SJSA1 (cell line): Measurements from ENCODE around the gene LRP1. TPM values are rescaled to one million over a fixed set of nuclear protein-coding genes. Genes with fewer than 3 reads are reported as not detected.
"Not testable (repeated sequence)": the region's sequence is repeated elsewhere in the genome, so short reads cannot be mapped to it uniquely, and the experiment has no call there.

Source experiments
- DNase-seq, 2 experiments: peaks; one replicate each; pipeline ENCODE4 v3.0.0-alpha.2; 2015 to 2020; ENCODE audit warnings: low spot score in 2 of 2, low read depth in 1 of 2
- H3K27ac ChIP-seq: fragments of 250-450 bp; sonication (Bioruptor Pico); 2 replicates; pipeline ENCODE4 v1.5.1; 2020; ENCODE audit warnings: mild to moderate bottlenecking, moderate library complexity
- H3K27me3 ChIP-seq: fragments of 250-450 bp; sonication (Bioruptor Pico); replicated peaks from 2 replicates; pipeline ENCODE4 v1.5.1; 2020; ENCODE audit warnings: mild to moderate bottlenecking, moderate library complexity
- H3K36me3 ChIP-seq: fragments of 250-450 bp; sonication (Bioruptor Pico); 2 replicates; pipeline ENCODE4 v1.5.1; 2020; ENCODE audit warnings: mild to moderate bottlenecking
- H3K4me1 ChIP-seq: fragments of 250-450 bp; sonication (Bioruptor Pico); replicated peaks from 2 replicates; pipeline ENCODE4 v1.6.1; 2021; ENCODE audit warnings: mild to moderate bottlenecking
- H3K4me3 ChIP-seq: fragments of 250-450 bp; sonication (Bioruptor Pico); 2 replicates; pipeline ENCODE4 v1.5.1; 2020; ENCODE audit warnings: mild to moderate bottlenecking
- H3K9me3 ChIP-seq: fragments of 250-450 bp; sonication (Bioruptor Pico); replicated peaks from 2 replicates; pipeline ENCODE4 v1.5.1; 2020; ENCODE audit warnings: mild to moderate bottlenecking
- total RNA-seq: library from RNA; depleted of rRNA; stranded (reverse); fragments of >200 nt; shearing (Covaris generic); gene quantifications from 2 replicates; pipeline ENCODE4 v1.2.3, GENCODE V29; 2014

LRP1 gene
- total RNA-seq, 1 experiment from 2014 or later: 33.3 TPM

GRCh38 chr12:57112492-57113294 is 15.6 kb upstream of the LRP1 start:
- H3K4me1 ChIP-seq: peaks cover 32% of the 10 kb centered on the region
- peak overlapping the region; percentile 46 for H3K4me3 ChIP-seq
- peak overlapping the region; percentile 77; the same call in 1 of the 2 replicates for H3K27ac ChIP-seq
- no peaks in the 10 kb centered on the region for H3K27me3 ChIP-seq
- no peaks in the 10 kb centered on the region for H3K9me3 ChIP-seq
- H3K36me3 ChIP-seq: peaks cover 5% of the 10 kb centered on the region; the same call in 1 of the 2 replicates
- DNase-seq: no peak

- no peaks in the 10 kb centered on the region for H3K27me3 ChIP-seq
- H3K27ac ChIP-seq: no peak overlapping the region
- DNase-seq: no peak
- H3K4me3 ChIP-seq: no peak overlapping the region
- peaks cover 27% of the 10 kb centered on the region for H3K4me1 ChIP-seq
- H3K36me3 ChIP-seq: no peaks in the 10 kb centered on the region
- no peaks in the 10 kb centered on the region for H3K9me3 ChIP-seq
Observed at GRCh38 chr12:57116580-57117281, 11.6 kb upstream of the LRP1 start.

- no peak for DNase-seq
- H3K4me3 ChIP-seq: no peak overlapping the region
- H3K36me3 ChIP-seq: no peaks in the 10 kb centered on the region
- H3K9me3 ChIP-seq: no peaks in the 10 kb centered on the region
- peaks cover 17% of the 10 kb centered on the region for H3K4me1 ChIP-seq
- no peaks in the 10 kb centered on the region for H3K27me3 ChIP-seq
- H3K27ac ChIP-seq: no peak overlapping the region
Observed at GRCh38 chr12:57118711-57119271, 9.5 kb upstream of the LRP1 start.

- no peak for DNase-seq
- Histone ChIP-seq H3K27me3 (no peaks in the 10 kb centered on the region), H3K9me3 (no peaks in the 10 kb centered on the region), H3K27ac (no peak overlapping the region), H3K4me3 (no peak overlapping the region), H3K36me3 (no peaks in the 10 kb centered on the region), H3K4me1 (peaks cover 17% of the 10 kb centered on the region)
Observed at GRCh38 chr12:57119294-57120085, 8.8 kb upstream of the LRP1 start.

- not testable (repeated sequence) for DNase-seq, H3K27ac ChIP-seq, H3K36me3 ChIP-seq, H3K4me3 ChIP-seq, H3K27me3 ChIP-seq, H3K9me3 ChIP-seq
- H3K4me1 ChIP-seq: peaks cover 17% of the 10 kb centered on the region
Observed at GRCh38 chr12:57120718-57121117, 7.6 kb upstream of the LRP1 start.

- DNase-seq: no peak
- Histone ChIP-seq H3K36me3 (no peaks in the 10 kb centered on the region), H3K27ac (no peak overlapping the region), H3K4me1 (peaks cover 15% of the 10 kb centered on the region), H3K4me3 (no peak overlapping the region), H3K27me3 (no peaks in the 10 kb centered on the region), H3K9me3 (no peaks in the 10 kb centered on the region)
Observed at GRCh38 chr12:57123813-57124212, 4.5 kb upstream of the LRP1 start.

GRCh38 chr12:57124261-57124877 is 3.9 kb upstream of the LRP1 start:
- Histone ChIP-seq H3K4me3 (no peak overlapping the region), H3K27ac (no peak overlapping the region), H3K4me1 (peaks cover 9% of the 10 kb centered on the region), H3K9me3 (no peaks in the 10 kb centered on the region), H3K27me3 (no peaks in the 10 kb centered on the region), H3K36me3 (no peaks in the 10 kb centered on the region)
- peak; percentile 59 to 78 for DNase-seq

- H3K27me3 ChIP-seq: no peaks in the 10 kb centered on the region
Observed at GRCh38 chr12:57126061-57126460, 2.2 kb upstream of the LRP1 start.

GRCh38 chr12:57126561-57126960 is 1.7 kb upstream of the LRP1 start:
- Histone ChIP-seq H3K9me3 (no peaks in the 10 kb centered on the region), H3K27ac (no peak overlapping the region), H3K27me3 (no peaks in the 10 kb centered on the region), H3K36me3 (peaks cover 6% of the 10 kb centered on the region; the same call in 1 of the 2 replicates), H3K4me1 (peaks cover 23% of the 10 kb centered on the region), H3K4me3 (no peak overlapping the region)
- DNase-seq: no peak

More at GRCh38 chr12:57126061-57126460, 2.2 kb upstream of the LRP1 start:
- H3K4me3 ChIP-seq: no peak overlapping the region
- H3K36me3 ChIP-seq: 0 out of 2 replicates have a peak, but pooled peaks cover 2% of the 10 kb centered on the region
- DNase-seq: no peak
- no peak overlapping the region for H3K27ac ChIP-seq
- no peaks in the 10 kb centered on the region for H3K9me3 ChIP-seq
- peaks cover 18% of the 10 kb centered on the region for H3K4me1 ChIP-seq

- peak in 1 of 2 experiments; percentile 72 for DNase-seq
Observed at GRCh38 chr12:57127101-57127725, 1.1 kb upstream of the LRP1 start.

GRCh38 chr12:57128519-57129247 is 400 bp downstream of the LRP1 start:
- DNase-seq: no peak
- H3K4me1 ChIP-seq: peaks cover 43% of the 10 kb centered on the region
- peak overlapping the region; percentile 65 for H3K4me3 ChIP-seq
- H3K9me3 ChIP-seq: no peaks in the 10 kb centered on the region
- H3K27ac ChIP-seq: no peak overlapping the region; the same call in 1 of the 2 replicates
- peaks cover 14% of the 10 kb centered on the region; the same call in 1 of the 2 replicates for H3K36me3 ChIP-seq
- no peaks in the 10 kb centered on the region for H3K27me3 ChIP-seq

More at GRCh38 chr12:57127101-57127725, 1.1 kb upstream of the LRP1 start:
- H3K9me3 ChIP-seq: no peaks in the 10 kb centered on the region
- H3K27ac ChIP-seq: no peak overlapping the region
- peaks cover 12% of the 10 kb centered on the region; the same call in 1 of the 2 replicates for H3K36me3 ChIP-seq
- peak overlapping the region; percentile 65 for H3K4me3 ChIP-seq
- H3K4me1 ChIP-seq: peaks cover 30% of the 10 kb centered on the region
- no peaks in the 10 kb centered on the region for H3K27me3 ChIP-seq

- no peaks in the 10 kb centered on the region for H3K9me3 ChIP-seq
Observed at GRCh38 chr12:57129321-57129842, 1.1 kb downstream of the LRP1 start.

More at GRCh38 chr12:57129321-57129842, 1.1 kb downstream of the LRP1 start:
- no peak for DNase-seq
- Histone ChIP-seq H3K27me3 (no peaks in the 10 kb centered on the region), H3K27ac (no peak overlapping the region), H3K36me3 (peaks cover 14% of the 10 kb centered on the region; the same call in 1 of the 2 replicates), H3K4me1 (peaks cover 50% of the 10 kb centered on the region), H3K4me3 (peak overlapping the region; percentile 65)
